NCI-H82 treated with DMSO at 0.1 percent for 48 hours (cell line): ENCODE results near the gene TCP11X2.
"Not testable (repeated sequence)": the region's sequence is repeated elsewhere in the genome, so short reads cannot be mapped to it uniquely, and the experiment has no call there.

Experiments used
- DNase-seq: peaks from one replicate; lab custom pipeline; 2025; ENCODE audit not compliant: unreplicated experiment; lab: John Stamatoyannopoulos, UW

TCP11X2 gene

DNA sequence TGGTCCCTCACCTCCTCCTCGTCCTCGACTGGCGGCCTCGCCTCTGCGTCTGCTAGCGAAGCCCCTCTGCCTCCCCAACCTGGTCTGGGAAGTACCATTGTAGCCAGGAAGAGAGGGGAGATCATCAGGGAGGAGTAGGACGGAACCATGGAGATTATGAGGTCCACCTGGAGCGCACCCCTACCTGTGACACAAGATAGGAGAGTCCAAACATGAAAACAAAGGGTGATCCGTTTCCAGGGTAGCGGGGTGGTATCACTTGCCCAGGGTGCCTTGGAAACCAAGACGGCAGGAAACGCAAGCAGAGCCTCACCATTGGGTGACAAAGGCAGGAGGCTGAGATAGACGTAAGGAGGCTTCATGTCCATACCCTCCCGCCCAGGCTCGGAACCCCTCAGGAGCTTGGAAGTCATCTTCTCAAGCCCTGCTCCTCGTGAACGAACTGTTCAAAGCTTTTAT, at the start of gene TCP11X2:
TSS of gene TCP11X2 (minus strand) at position 51 of the 459 bp plus-strand sequence.
- DNase-seq, result not testable (repeated sequence)

DNA sequence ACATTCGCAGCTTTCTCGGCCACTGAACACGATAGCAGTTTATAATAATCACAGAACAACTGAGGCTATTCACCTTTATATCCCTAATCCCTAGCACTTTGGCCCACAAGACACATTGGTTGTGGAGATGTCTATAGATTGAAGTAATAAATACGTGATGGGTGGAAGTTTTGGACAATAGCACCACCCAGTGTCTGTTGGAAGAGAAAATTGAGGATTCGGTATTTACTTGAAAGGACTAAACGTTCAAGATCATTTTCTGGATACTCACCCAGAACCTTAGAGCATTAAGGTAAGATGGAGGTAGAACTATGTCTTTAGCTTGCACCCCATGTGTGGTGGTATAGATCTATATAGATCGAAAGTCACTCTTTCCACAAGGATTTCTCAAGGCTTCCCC, 45.7 kb upstream of the TCP11X2 start:
- peak; percentile 14 for DNase-seq

DNA sequence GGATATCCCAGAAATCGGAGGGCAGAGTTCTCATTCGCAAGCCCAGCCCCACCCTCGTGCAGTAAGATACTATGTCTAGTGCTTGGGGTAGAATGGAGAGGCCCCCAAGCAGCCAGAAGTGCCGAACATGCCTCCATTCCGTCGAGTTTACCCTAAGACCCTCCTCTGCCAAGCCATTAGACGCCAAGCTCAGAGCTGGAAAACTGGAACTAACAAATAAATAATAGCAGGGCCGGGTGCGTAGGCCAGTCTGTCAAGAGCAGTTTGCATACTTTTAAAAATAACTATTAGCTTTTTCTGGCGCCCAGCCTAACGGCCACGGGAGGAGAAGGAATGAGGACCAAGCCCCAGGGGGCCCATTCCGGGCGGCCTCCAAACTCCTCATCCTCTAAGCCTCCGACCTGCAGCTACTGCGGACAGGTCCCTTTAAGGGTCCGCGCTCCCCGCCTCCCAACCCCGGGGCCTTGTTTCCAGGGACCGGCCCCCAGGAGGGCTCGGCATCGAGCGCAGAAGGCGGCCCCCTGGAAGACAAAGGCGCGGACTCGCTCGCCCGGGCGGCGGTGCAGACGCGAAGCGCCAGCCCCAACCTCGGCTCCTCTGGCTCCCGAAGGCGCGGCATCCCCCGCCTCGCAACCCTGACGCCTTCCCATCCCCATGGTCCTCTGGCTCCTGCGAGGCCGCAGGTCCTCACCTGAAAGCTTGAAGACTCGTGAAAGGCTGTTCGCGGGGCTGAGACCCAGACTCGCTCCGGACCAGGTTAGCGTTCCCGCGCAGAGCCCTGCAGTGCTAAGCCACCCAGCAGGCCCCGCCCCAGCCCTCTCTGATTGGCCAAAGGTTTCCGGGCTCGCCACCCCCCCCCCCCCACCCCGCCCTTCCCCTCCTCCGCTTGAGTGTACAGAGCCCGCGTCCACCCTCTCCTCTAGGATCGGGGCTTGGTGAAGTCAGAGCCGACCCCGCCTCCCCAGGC, 44.6 kb upstream of the TCP11X2 start, which contains the start of gene TMSB15A:
TSS of gene TMSB15A (minus strand) at position 765 of the 967 bp plus-strand sequence.
- DNase-seq, result peak; percentile 39

DNA sequence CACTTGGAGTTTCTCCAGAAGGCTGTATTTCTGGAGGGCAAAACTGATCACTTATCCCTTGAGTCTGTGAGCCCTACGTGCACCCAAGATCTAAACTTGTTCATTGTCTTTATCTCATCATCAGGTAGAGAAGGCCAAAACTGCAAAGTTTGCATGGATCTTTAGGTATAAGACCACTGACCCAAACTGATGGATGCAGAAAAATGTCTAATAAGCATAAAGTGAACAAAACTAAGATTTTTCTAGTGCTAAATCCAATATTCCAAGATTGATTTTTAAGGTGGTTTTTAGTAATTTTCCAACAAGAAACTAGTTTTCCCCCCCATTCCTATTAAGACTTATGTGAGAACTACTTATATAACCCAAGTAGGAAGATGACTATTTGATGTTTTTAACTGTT, 42.9 kb upstream of the TCP11X2 start:
- no peak for DNase-seq

DNA sequence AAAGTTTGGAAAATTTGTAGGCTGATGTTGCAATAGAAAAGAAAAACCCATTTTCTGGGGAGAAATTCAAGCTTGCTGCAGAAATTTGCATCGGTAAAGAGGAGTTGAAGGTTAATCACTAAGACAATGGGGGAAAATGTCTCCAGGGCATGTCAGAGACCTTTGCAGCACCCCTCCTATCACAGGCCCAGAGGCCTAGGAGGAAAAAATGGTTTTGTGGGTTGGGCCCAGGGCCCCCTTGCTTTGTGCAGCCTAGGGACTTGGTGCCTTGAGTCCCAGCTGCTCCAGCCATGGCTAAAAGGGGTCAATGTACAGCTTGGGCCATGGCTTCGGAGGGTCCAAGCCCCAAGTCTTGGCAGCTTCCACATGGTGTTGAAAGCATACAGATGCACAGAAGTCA, 27.1 kb upstream of the TCP11X2 start:
- DNase-seq, result no peak

DNA sequence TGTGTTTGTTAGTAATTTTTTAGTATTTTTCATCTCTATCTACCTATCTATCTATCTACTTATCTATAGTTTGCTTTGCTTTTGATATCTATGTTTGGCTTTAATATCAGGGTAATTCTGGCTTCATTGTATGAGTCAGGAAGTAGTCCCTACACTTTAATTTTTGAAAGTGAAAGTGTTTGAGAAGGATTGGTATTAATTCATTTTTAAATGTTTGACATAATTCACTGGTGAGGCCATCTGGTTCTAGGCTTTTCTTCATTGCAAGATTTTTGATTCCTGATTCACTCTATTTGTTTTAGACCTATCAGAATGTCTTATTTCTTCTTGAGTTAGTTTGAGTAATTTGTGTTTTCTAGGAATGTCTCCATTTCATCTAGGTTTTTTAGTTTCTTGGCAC, 20.2 kb upstream of the TCP11X2 start:
- DNase-seq, result no peak

DNA sequence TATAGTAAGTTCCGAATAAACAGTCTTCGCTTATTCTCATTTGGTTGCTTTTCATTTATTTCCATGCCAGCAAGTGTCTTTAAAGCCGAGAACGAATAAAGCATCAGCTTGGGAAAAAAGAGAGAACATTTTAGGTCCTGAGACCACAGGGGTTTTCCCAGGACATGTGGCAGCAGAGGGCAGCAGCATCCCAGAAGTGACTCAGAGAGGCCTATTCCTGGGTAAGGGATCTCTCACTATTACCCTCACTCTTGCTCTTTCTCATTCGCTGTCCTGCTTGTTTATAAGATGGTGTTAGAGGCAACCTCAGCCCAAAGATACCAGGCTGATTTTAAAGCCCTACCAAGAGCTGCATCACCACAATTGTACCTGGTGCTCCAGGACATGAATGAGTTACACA, 7.2 kb upstream of the TCP11X2 start:
- DNase-seq, result not testable (repeated sequence)

DNA sequence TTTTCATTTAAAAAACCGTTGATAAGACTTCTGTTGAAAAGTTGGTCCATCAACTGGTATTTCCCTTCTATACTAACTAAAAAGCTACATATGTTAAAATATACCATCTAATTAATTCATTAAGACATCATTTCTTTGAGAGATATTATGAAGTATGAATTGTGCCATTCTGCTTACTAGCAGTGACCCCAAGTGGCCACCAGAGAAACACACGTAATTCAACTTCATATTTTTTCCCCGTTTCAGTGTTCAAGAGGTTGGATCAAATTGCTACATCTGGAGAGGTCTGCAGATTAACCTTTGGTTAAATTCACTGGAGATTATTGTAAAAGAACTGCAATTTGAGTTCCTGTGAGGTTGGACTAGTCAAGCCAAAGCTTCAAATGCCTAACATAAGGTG, 1.4 kb downstream of the TCP11X2 start:
- not testable (repeated sequence) for DNase-seq

DNA sequence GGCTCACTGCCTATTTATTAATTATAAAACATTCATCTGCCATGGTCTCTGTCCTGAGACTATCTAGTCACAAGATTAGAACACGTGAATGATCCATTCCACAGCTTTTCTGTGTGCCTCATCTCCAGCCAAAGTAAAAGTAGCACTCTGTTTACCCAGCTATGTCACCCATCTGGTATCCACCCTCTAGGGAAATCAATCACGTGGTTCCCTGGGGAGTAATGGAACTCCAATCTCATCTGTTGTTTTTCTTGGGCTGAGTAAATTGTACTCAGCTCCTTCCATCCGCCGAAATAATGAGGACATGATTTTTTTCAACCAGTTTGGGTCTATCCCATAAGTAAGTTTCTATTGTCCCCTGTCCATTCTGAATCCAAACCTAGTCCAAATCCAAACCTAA, 13.0 kb downstream of the TCP11X2 start:
- DNase-seq, result not testable (repeated sequence)

DNA sequence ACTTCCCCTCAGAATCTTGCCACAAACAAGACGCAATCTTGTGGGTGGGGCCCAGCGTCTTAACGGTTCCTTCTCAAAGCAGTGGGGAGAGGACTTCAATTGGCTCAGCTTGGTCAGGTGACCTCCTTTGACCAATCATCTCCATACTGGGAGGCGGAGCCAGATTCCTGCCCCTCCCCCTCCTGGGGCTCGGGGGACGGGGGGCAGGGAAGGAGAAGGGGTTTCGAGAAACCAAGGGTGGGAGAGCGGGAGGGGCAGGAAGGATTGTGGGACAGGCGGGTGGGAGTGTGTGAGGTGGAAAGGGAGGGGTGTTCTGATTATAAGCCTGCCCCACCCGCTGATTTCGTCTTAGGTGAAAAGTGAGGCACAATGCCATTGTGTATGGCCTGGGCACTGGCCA, 31.7 kb downstream of the TCP11X2 start, which contains the start of gene NXF2B:
TSS of gene NXF2B (minus strand) at position 101 of the 400 bp plus-strand sequence. CDS start 59,972 bp downstream, outside the sequence.
- DNase-seq, result not testable (repeated sequence)

DNA sequence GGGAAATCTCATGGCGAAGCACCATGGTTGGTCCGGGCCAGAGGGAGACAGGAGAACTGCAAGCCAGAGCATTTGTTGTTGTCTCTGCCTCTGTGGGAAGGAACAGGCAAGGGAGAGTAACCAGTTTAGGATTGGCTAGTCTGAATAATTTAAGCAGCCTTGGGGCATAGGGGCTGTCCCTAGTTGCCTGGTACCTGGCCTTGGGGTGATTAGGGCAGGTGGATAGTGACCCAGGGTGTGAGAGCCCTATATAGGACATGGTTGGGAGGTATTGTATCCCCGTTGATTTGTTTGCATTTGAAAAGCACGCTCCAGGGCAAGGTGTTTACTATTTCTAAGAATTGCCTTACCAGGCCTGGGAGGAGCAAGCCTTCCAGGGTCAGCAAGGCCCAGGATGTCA, 57.1 kb downstream of the TCP11X2 start:
- DNase-seq, result not testable (repeated sequence)
